IMR-90 (cell line): ENCODE data around the gene MRGPRD. TPM values are rescaled to one million over a fixed set of nuclear protein-coding genes. Genes with fewer than 3 reads are reported as not detected.

Experiments used
- ATAC-seq: fragments of 200-7000 bp; cut with Tn5 transposase; 2 replicates; pipeline ENCODE4 v1.9.1; 2020; ENCODE audit warnings: low read depth, mild to moderate bottlenecking, moderate library complexity
- BruUV-seq: library from RNA; stranded (reverse); fragments of 400-500 nt; replicated peaks from 2 replicates; lab custom pipeline; 2021; lab: Mats Ljungman, UMichigan
- CTCF ChIA-PET: fragments of 300-600 bp; formaldehyde crosslinking; extraction: SDS; loops from one replicate; lab custom pipeline; 2021; ENCODE audit warnings: antibody characterized with exemption; lab: Yijun Ruan, JAX
- POLR2A ChIA-PET: fragments of 300-600 bp; sonication (Branson Sonifier 250); formaldehyde crosslinking; loops from one replicate; lab custom pipeline; 2022; ENCODE audit warnings: antibody characterized with exemption; ENCODE audit not compliant: unreplicated experiment; lab: Charles Lee
- DNase-seq: peaks from one replicate; pipeline ENCODE4 v3.0.0; 2013
- H2AFZ ChIP-seq: replicated peaks from 2 replicates; pipeline ENCODE3; 2013; ENCODE audit warnings: low read length, mild to moderate bottlenecking; ENCODE audit not compliant: poor library complexity
- H2AK5ac ChIP-seq: 2 replicates; pipeline ENCODE4 v1.6.1; 2013; ENCODE audit warnings: low read depth, low read length, inconsistent platforms
- H2AK9ac ChIP-seq: replicated peaks from 2 replicates; pipeline ENCODE3; 2013; ENCODE audit warnings: mild to moderate bottlenecking, low read depth, low read length, moderate library complexity; ENCODE audit not compliant: poor library complexity
- H2BK120ac ChIP-seq: 2 replicates; pipeline ENCODE4 v1.6.1; 2013; ENCODE audit warnings: low read depth, low read length, inconsistent platforms
- H2BK15ac ChIP-seq: 3 replicates; pipeline ENCODE4 v1.6.1; 2013; ENCODE audit warnings: low read depth, low read length, inconsistent platforms
- H2BK20ac ChIP-seq: 2 replicates; pipeline ENCODE4 v1.6.1; 2013; ENCODE audit warnings: low read depth, mild to moderate bottlenecking, inconsistent platforms, low read length, moderate library complexity
- H2BK5ac ChIP-seq: 2 replicates; pipeline ENCODE4 v1.6.1; 2013; ENCODE audit warnings: mild to moderate bottlenecking, low read depth, low read length, inconsistent platforms; ENCODE audit not compliant: poor library complexity, severe bottlenecking
- H3K14ac ChIP-seq: replicated peaks from 2 replicates; pipeline ENCODE4 v1.6.1; 2013; ENCODE audit warnings: low read depth, low read length, inconsistent platforms
- H3K18ac ChIP-seq: 2 replicates; pipeline ENCODE4 v1.6.1; 2013; ENCODE audit warnings: low read depth, low read length, control low read depth
- H3K23ac ChIP-seq: 2 replicates; pipeline ENCODE4 v1.6.1; 2013; ENCODE audit warnings: low read depth, low read length, inconsistent platforms
- H3K27ac ChIP-seq: 2 replicates; pipeline ENCODE4 v1.5.1; 2013; ENCODE audit warnings: mild to moderate bottlenecking, control low read depth, low read length; ENCODE audit not compliant: insufficient read depth
- H3K27me3 ChIP-seq: 2 replicates; pipeline ENCODE4 v1.6.1; 2013; ENCODE audit warnings: low read length; ENCODE audit not compliant: control insufficient read depth, insufficient read depth
- H3K36me3 ChIP-seq: 2 replicates; pipeline ENCODE4 v1.6.1; 2013; ENCODE audit warnings: low read length, mixed read lengths; ENCODE audit not compliant: control insufficient read depth, insufficient read depth
- H3K4ac ChIP-seq: 2 replicates; pipeline ENCODE4 v1.6.1; 2013; ENCODE audit warnings: low read depth, low read length, inconsistent platforms
- H3K4me1 ChIP-seq: 2 replicates; pipeline ENCODE4 v1.6.1; 2013; ENCODE audit warnings: low read length, mixed read lengths; ENCODE audit not compliant: control insufficient read depth, insufficient read depth
- H3K4me2 ChIP-seq: 2 replicates; pipeline ENCODE4 v1.6.1; 2013; ENCODE audit warnings: low read depth, mild to moderate bottlenecking, control low read depth, low read length, moderate library complexity
- H3K4me3 ChIP-seq: 2 replicates; pipeline ENCODE4 v1.5.1; 2013; ENCODE audit warnings: low read depth, mild to moderate bottlenecking, control low read depth, low read length, moderate library complexity; ENCODE audit not compliant: insufficient read depth
- H3K56ac ChIP-seq: 2 replicates; pipeline ENCODE4 v1.6.1; 2013; ENCODE audit warnings: low read length, inconsistent platforms; ENCODE audit not compliant: insufficient read depth; ENCODE audit errors: extremely low read depth
- H3K79me1 ChIP-seq, 2 experiments: 2 replicates each; pipeline ENCODE4 v1.6.1; 2013; ENCODE audit warnings: low read length in 2 of 2, inconsistent platforms in 1 of 2, low read depth in 1 of 2
- H3K9ac ChIP-seq: 2 replicates; pipeline ENCODE4 v1.6.1; 2013; ENCODE audit warnings: low read depth, low read length, control low read depth
- H3K9me1 ChIP-seq: 2 replicates; pipeline ENCODE4 v1.6.1; 2013; ENCODE audit warnings: low read length, inconsistent platforms; ENCODE audit not compliant: insufficient read depth
- H3K9me3 ChIP-seq: 2 replicates; pipeline ENCODE4 v1.6.1; 2013; ENCODE audit warnings: low read length; ENCODE audit not compliant: control insufficient read depth, insufficient read depth
- H4K20me1 ChIP-seq: 2 replicates; pipeline ENCODE4 v1.6.1; 2013; ENCODE audit warnings: low read length, inconsistent platforms; ENCODE audit not compliant: insufficient read depth
- H4K5ac ChIP-seq: 2 replicates; pipeline ENCODE4 v1.6.1; 2013; ENCODE audit warnings: mild to moderate bottlenecking, low read depth, low read length, control low read depth
- H4K8ac ChIP-seq, 2 experiments: 2 replicates each; pipeline ENCODE4 v1.6.1; 2013; ENCODE audit warnings: low read depth in 2 of 2, low read length in 2 of 2, control low read depth in 1 of 2, inconsistent platforms in 1 of 2
- H4K91ac ChIP-seq: 2 replicates; pipeline ENCODE4 v1.6.1; 2013; ENCODE audit warnings: low read depth, low read length, inconsistent platforms; ENCODE audit not compliant: insufficient read depth
- BHLHE40 ChIP-seq: fragments of 150-350 bp; IDR thresholded peaks from 2 replicates; pipeline ENCODE4 v1.6.1; 2016; ENCODE audit warnings: mild to moderate bottlenecking, low read depth, low read length
- MAFK ChIP-seq: IDR thresholded peaks from 2 replicates; pipeline ENCODE4 v1.6.1; 2012; ENCODE audit warnings: low read depth, low read length, improper control_type of control experiment
- MAZ ChIP-seq: IDR thresholded peaks from 2 replicates; pipeline ENCODE4 v1.6.1; 2012; ENCODE audit warnings: low read depth, mild to moderate bottlenecking, low read length, improper control_type of control experiment, moderate library complexity, borderline replicate concordance
- MXI1 ChIP-seq: IDR thresholded peaks from 2 replicates; pipeline ENCODE4 v1.6.1; 2012; ENCODE audit warnings: low read depth, mild to moderate bottlenecking, low read length, moderate library complexity, borderline replicate concordance
- WGBS, 2 experiments: methylation state at CpG; one replicate each; pipeline versions ENCODE4 v1.1.5 to v1.1.7; 2013; ENCODE audit warnings: missing lambda C conversion rate in 2 of 2; ENCODE audit not compliant: insufficient read length in 1 of 2; ENCODE audit errors: extremely low coverage in 2 of 2; 5-methylcytosine and 5-hydroxymethylcytosine counted together
- dilution Hi-C: fragments of 300-500 bp; cut with HindIII; formaldehyde crosslinking; loops from one replicate; pipeline ENCODE4 v1.14.3; 2018; ENCODE audit warnings: low sequenced_read_pairs; ENCODE audit not compliant: unreplicated experiment
- in situ Hi-C: fragments of 300-500 bp; cut with MboI; formaldehyde crosslinking; loops from 3 replicates; pipeline ENCODE4 v1.14.3; 2019; ENCODE audit warnings: low sequenced_read_pairs, inconsistent platforms, mixed read lengths
- intact Hi-C: fragments of 100-400 bp; cut with micrococcal nuclease; formaldehyde crosslinking; loops from 2 replicates; pipeline ENCODE4 v1.10.0; 2022
- polyA plus RNA-seq, 3 experiments: library from polyadenylated mRNA; depleted of rRNA; stranded (reverse); fragments of >200 nt; gene quantifications; 2 replicates each; pipeline ENCODE4 v1.2.3, GENCODE V29; 2012; ENCODE audit warnings: low replicate concordance in 1 of 3
- total RNA-seq: library from RNA; depleted of rRNA; stranded (reverse); fragments of >200 nt; gene quantifications from 2 replicates; pipeline ENCODE4 v1.2.3, GENCODE V29; 2012
- TF ChIP-seq, protein P1 (sequence below): fragments of 150-350 bp; IDR thresholded peaks from 2 replicates; pipeline ENCODE4 v1.6.1; 2017; ENCODE audit warnings: mild to moderate bottlenecking, antibody characterized with exemption, low read length, low read depth

Gene MRGPRD
- total and polyA plus RNA-seq, 2 of the 4 experiments (the other 2 are of a cell fraction) = not detected

DNA sequence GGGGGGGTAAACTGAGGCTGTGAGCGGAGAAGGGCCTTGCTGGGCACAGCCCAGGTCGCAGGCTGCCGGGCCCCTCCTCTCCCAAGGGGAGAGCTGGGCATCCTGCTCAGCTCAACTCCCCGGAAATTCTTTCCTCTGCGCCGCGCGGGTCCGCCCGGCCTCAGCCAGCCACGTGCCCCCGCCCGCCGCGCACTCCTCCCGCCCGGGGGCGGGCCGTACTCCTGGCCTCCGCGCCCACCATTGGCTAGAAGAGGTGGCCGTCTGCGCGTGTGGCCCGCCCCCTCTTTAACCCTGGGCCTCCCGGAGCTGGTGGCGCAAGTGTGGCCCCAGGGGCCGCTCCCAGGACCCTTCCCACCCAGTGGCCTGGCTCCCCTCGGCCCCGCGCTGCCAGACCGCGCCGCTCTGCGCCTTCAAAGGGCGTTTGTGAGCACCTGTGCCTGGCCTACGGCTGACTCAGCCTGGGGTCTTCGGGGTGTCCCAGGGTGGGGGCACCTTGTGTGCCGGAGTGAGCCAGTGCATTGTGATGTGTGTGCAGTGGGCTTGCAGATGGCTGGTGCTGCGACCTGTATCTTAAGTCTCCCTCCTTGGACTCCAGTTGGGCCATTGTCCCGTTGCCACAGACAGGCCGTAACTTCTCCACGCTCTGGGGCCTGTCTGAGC lies 30.3 kb upstream of the MRGPRD start:
- peak overlapping the region; percentile 75 for H4K5ac ChIP-seq
- H2BK120ac ChIP-seq = peak overlapping the region; percentile 96
- H2AK5ac ChIP-seq = peak overlapping the region; percentile 100
- peaks cover 8% of the 10 kb centered on the region for H4K20me1 ChIP-seq
- DNase-seq (peak; percentile 77), ATAC-seq (peak; percentile 52)
- peaks cover 51% of the 10 kb centered on the region for H3K4me1 ChIP-seq
- dilution Hi-C loops = no loop called here
- H2AFZ ChIP-seq = peak overlapping the region; percentile 89
- TF ChIP-seq MAZ = peak; percentile 91
- TF ChIP-seq MAFK = no peak
- TF ChIP-seq MXI1 = peak; percentile 89
- peak; percentile 85 for TF ChIP-seq BHLHE40
- TF ChIP-seq, protein P1, sequence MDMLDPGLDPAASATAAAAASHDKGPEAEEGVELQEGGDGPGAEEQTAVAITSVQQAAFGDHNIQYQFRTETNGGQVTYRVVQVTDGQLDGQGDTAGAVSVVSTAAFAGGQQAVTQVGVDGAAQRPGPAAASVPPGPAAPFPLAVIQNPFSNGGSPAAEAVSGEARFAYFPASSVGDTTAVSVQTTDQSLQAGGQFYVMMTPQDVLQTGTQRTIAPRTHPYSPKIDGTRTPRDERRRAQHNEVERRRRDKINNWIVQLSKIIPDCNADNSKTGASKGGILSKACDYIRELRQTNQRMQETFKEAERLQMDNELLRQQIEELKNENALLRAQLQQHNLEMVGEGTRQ = peak; percentile 93
- H3K27ac ChIP-seq = peak overlapping the region; percentile 99
- peak overlapping the region; percentile 90 for H3K4me2 ChIP-seq
- H2BK15ac ChIP-seq = peak overlapping the region; percentile 92; the same call in 2 of the 3 replicates
- 4% methylated on average over 9 of the region's 43 CpGs; no CpG with 5 or more reads in 1 of the 2 experiments for WGBS, 2 experiments
- peaks cover 20% of the 10 kb centered on the region for H3K9me1 ChIP-seq
- peak overlapping the region; percentile 99 for H3K14ac ChIP-seq
- peaks cover 12% of the 10 kb centered on the region for H3K36me3 ChIP-seq
- peak overlapping the region; percentile 83 for H2BK20ac ChIP-seq
- peak overlapping the region; percentile 85 for H3K56ac ChIP-seq
- peak overlapping the region; percentile 96 for H4K91ac ChIP-seq
- no peaks in the 10 kb centered on the region for H3K27me3 ChIP-seq
- in situ Hi-C loops = no loop called here
- ChIA-PET CTCF (no interaction called here), POLR2A (interaction anchor here (1.2 to 1.6 kb wide), 3 partner anchors 33 to 78 kb away, joined by 3 to 4 read pairs (median 4); partner anchors contain the start of gene TPCN2)
- H3K9me3 ChIP-seq = no peaks in the 10 kb centered on the region
- H2BK5ac ChIP-seq = peak overlapping the region; percentile 97
- H3K4ac ChIP-seq = peak overlapping the region; percentile 98
- H3K79me1 ChIP-seq = peaks cover 23 to 57% of the 10 kb centered on the region in 2 experiments
- peak overlapping the region; percentile 65 for H3K18ac ChIP-seq
- H3K4me3 ChIP-seq = peak overlapping the region; percentile 68
- intact Hi-C loops = loop anchor here (5.0 kb wide), 1 partner anchor 169 kb away; the partner anchor contains the start of gene CPT1A
- peak overlapping the region; percentile 70 to 92 for H4K8ac ChIP-seq
- peak overlapping the region; percentile 95 for H3K9ac ChIP-seq
- H3K23ac ChIP-seq = peak overlapping the region; percentile 95
- no TSS peak for BruUV-seq
- peak overlapping the region; percentile 100 for H2AK9ac ChIP-seq
